Calu3 (cell line): ENCODE data around the gene SPP2. TPM values are rescaled to one million over a fixed set of nuclear protein-coding genes. Genes with fewer than 3 reads are reported as not detected.

Source experiments
- BruUV-seq: library from RNA; stranded (reverse); fragments of 400-500 nt; replicated peaks from 2 replicates; lab custom pipeline; 2021; lab: Mats Ljungman, UMichigan
- CTCF ChIA-PET: fragments of 300-600 bp; sonication (Branson Sonifier 250); formaldehyde crosslinking; loops from one replicate; lab custom pipeline; 2022; ENCODE audit warnings: antibody characterized with exemption; lab: Charles Lee
- DNase-seq: peaks from one replicate; pipeline ENCODE4 v3.0.0; 2022
- H3K27ac Mint-ChIP-seq: one replicate; pipeline ENCODE4 v1.8.0; 2022; ENCODE audit warnings: mixed read lengths; ENCODE audit not compliant: unreplicated experiment
- H3K27me3 Mint-ChIP-seq: one replicate; pipeline ENCODE4 v1.8.0; 2022; ENCODE audit warnings: mixed read lengths; ENCODE audit not compliant: unreplicated experiment
- H3K36me3 Mint-ChIP-seq: one replicate; pipeline ENCODE4 v1.8.0; 2022; ENCODE audit warnings: mild to moderate bottlenecking, moderate library complexity, mixed read lengths; ENCODE audit not compliant: insufficient read depth, unreplicated experiment
- H3K4me1 Mint-ChIP-seq: one replicate; pipeline ENCODE4 v1.8.0; 2022; ENCODE audit warnings: mild to moderate bottlenecking, low read depth, mixed read lengths; ENCODE audit not compliant: unreplicated experiment
- H3K4me3 Mint-ChIP-seq: one replicate; pipeline ENCODE4 v1.8.0; 2022; ENCODE audit warnings: mild to moderate bottlenecking, low read depth, moderate library complexity, mixed read lengths; ENCODE audit not compliant: unreplicated experiment
- H3K9me3 Mint-ChIP-seq: one replicate; pipeline ENCODE4 v1.8.0; 2022; ENCODE audit warnings: low read depth, mixed read lengths; ENCODE audit not compliant: unreplicated experiment
- CTCF ChIP-seq: fragments of 200-600 bp; IDR thresholded peaks from one replicate; pipeline ENCODE4 v1.8.0; 2022; ENCODE audit warnings: antibody characterized with exemption; ENCODE audit not compliant: unreplicated experiment
- intact Hi-C: fragments of 100-400 bp; cut with micrococcal nuclease; formaldehyde crosslinking; loops from one replicate; pipeline ENCODE4 v1.10.0; 2022; ENCODE audit not compliant: unreplicated experiment
- total RNA-seq: library from RNA; stranded (reverse); gene quantifications from 2 replicates; pipeline ENCODE4 v1.2.3, GENCODE V29; 2022

Gene SPP2
- total RNA-seq, 1 experiment from 2014 or later, result not detected

- H3K4me3 Mint-ChIP-seq, result no peak overlapping the region
- no peak for TF ChIP-seq CTCF
- H3K27me3 Mint-ChIP-seq, result peaks cover 12% of the 10 kb centered on the region
- H3K27ac Mint-ChIP-seq, result no peak overlapping the region
- intact Hi-C loops, result no loop called here
- BruUV-seq, result no TSS peak
- DNase-seq, result no peak
- H3K9me3 Mint-ChIP-seq, result peaks cover 3% of the 10 kb centered on the region
- CTCF ChIA-PET, result no interaction called here
- no peaks in the 10 kb centered on the region for H3K36me3 Mint-ChIP-seq
- H3K4me1 Mint-ChIP-seq, result peaks cover 17% of the 10 kb centered on the region
These were observed 45.4 kb upstream of the SPP2 start for GRCh38 chr2:234005126-234005525.

- Mint-ChIP-seq H3K9me3 (peaks cover 3% of the 10 kb centered on the region), H3K4me3 (no peak overlapping the region), H3K27me3 (peaks cover 9% of the 10 kb centered on the region), H3K4me1 (peaks cover 17% of the 10 kb centered on the region), H3K36me3 (no peaks in the 10 kb centered on the region), H3K27ac (no peak overlapping the region)
- no peak for DNase-seq
- CTCF ChIA-PET, result no interaction called here
- no TSS peak for BruUV-seq
- no peak for TF ChIP-seq CTCF
- intact Hi-C loops, result no loop called here
These were observed 44.0 kb upstream of the SPP2 start for GRCh38 chr2:234006501-234006900.

GRCh38 chr2:234014427-234014826 is 36.1 kb upstream of the SPP2 start:
- intact Hi-C loops, result no loop called here
- H3K36me3 Mint-ChIP-seq, result no peaks in the 10 kb centered on the region
- no peaks in the 10 kb centered on the region for H3K27me3 Mint-ChIP-seq
- TF ChIP-seq CTCF, result no peak
- CTCF ChIA-PET, result interaction anchor here (0.7 to 1.0 kb wide), 2 partner anchors 1395 to 1549 kb away, joined by 3 to 4 read pairs; no protein-coding TSS in a partner anchor
- H3K9me3 Mint-ChIP-seq, result no peaks in the 10 kb centered on the region
- DNase-seq, result no peak
- BruUV-seq, result no TSS peak
- no peak overlapping the region for H3K27ac Mint-ChIP-seq
- no peaks in the 10 kb centered on the region for H3K4me1 Mint-ChIP-seq
- no peak overlapping the region for H3K4me3 Mint-ChIP-seq

- no peaks in the 10 kb centered on the region for H3K9me3 Mint-ChIP-seq
These were observed 34.6 kb upstream of the SPP2 start for GRCh38 chr2:234015861-234016260.

More at GRCh38 chr2:234015861-234016260, 34.6 kb upstream of the SPP2 start:
- H3K4me1 Mint-ChIP-seq, result no peaks in the 10 kb centered on the region
- no peak overlapping the region for H3K4me3 Mint-ChIP-seq
- H3K27ac Mint-ChIP-seq, result no peak overlapping the region
- CTCF ChIA-PET, result no interaction called here
- intact Hi-C loops, result no loop called here
- TF ChIP-seq CTCF, result no peak
- no peaks in the 10 kb centered on the region for H3K36me3 Mint-ChIP-seq
- BruUV-seq, result no TSS peak
- no peak for DNase-seq
- no peaks in the 10 kb centered on the region for H3K27me3 Mint-ChIP-seq
